HEK293 (cell line): Measurements from ENCODE around the gene PTBP1.

ENCODE experiments used
- CTCF ChIP-seq: fragments of 450-650 bp; formaldehyde crosslinking; IDR thresholded peaks from 2 replicates; pipeline ENCODE4 v1.5.1; 2016; ENCODE audit warnings: missing biosample characterization, missing genetic modification characterization
- KLF9 ChIP-seq: fragments of 450-650 bp; formaldehyde crosslinking; IDR thresholded peaks from 2 replicates; pipeline ENCODE4 v1.5.1; 2016; ENCODE audit warnings: missing biosample characterization, missing genetic modification characterization, low read depth
- ZBTB49 ChIP-seq: fragments of 450-650 bp; formaldehyde crosslinking; IDR thresholded peaks from 2 replicates; pipeline ENCODE4 v1.5.1; 2016; ENCODE audit warnings: missing biosample characterization, missing genetic modification characterization, low read depth
- ZFP37 ChIP-seq: fragments of 450-650 bp; formaldehyde crosslinking; IDR thresholded peaks from 2 replicates; pipeline ENCODE4 v1.5.1; 2016; ENCODE audit warnings: missing biosample characterization, missing genetic modification characterization
- ZNF18 ChIP-seq: fragments of 450-650 bp; formaldehyde crosslinking; IDR thresholded peaks from 2 replicates; pipeline ENCODE4 v1.5.1; 2016; ENCODE audit warnings: missing biosample characterization, missing genetic modification characterization
- ZNF202 ChIP-seq: fragments of 450-650 bp; formaldehyde crosslinking; IDR thresholded peaks from 2 replicates; pipeline ENCODE4 v1.5.1; 2016; ENCODE audit warnings: missing biosample characterization, missing genetic modification characterization, borderline replicate concordance
- ZNF223 ChIP-seq: fragments of 450-650 bp; formaldehyde crosslinking; IDR thresholded peaks from 2 replicates; pipeline ENCODE4 v1.5.1; 2016; ENCODE audit warnings: missing biosample characterization, missing genetic modification characterization
- ZNF529 ChIP-seq: fragments of 450-650 bp; formaldehyde crosslinking; IDR thresholded peaks from 2 replicates; pipeline ENCODE4 v1.5.1; 2017; ENCODE audit warnings: missing genetic modification characterization, missing biosample characterization; ENCODE audit not compliant: insufficient replicate concordance
- TF ChIP-seq, protein P1 (sequence below): fragments of 450-650 bp; formaldehyde crosslinking; IDR thresholded peaks from 2 replicates; pipeline ENCODE4 v1.5.1; 2016; ENCODE audit warnings: missing biosample characterization, missing genetic modification characterization, borderline replicate concordance
- TF ChIP-seq, protein P2 (sequence below): fragments of 450-650 bp; formaldehyde crosslinking; IDR thresholded peaks from 2 replicates; pipeline ENCODE4 v1.5.1; 2016; ENCODE audit warnings: missing biosample characterization, missing genetic modification characterization
- TF ChIP-seq, protein P3 (sequence below): sonication (generic); formaldehyde crosslinking; IDR thresholded peaks from 2 replicates; pipeline ENCODE4 v1.8.1; 2022; ENCODE audit warnings: mild to moderate bottlenecking, moderate library complexity, missing genetic modification reagents
- TF ChIP-seq, protein P4 (sequence below): fragments of 450-650 bp; formaldehyde crosslinking; IDR thresholded peaks from 2 replicates; pipeline ENCODE4 v1.5.1; 2016; ENCODE audit warnings: missing biosample characterization, missing genetic modification characterization

- TF ChIP-seq, protein P1, sequence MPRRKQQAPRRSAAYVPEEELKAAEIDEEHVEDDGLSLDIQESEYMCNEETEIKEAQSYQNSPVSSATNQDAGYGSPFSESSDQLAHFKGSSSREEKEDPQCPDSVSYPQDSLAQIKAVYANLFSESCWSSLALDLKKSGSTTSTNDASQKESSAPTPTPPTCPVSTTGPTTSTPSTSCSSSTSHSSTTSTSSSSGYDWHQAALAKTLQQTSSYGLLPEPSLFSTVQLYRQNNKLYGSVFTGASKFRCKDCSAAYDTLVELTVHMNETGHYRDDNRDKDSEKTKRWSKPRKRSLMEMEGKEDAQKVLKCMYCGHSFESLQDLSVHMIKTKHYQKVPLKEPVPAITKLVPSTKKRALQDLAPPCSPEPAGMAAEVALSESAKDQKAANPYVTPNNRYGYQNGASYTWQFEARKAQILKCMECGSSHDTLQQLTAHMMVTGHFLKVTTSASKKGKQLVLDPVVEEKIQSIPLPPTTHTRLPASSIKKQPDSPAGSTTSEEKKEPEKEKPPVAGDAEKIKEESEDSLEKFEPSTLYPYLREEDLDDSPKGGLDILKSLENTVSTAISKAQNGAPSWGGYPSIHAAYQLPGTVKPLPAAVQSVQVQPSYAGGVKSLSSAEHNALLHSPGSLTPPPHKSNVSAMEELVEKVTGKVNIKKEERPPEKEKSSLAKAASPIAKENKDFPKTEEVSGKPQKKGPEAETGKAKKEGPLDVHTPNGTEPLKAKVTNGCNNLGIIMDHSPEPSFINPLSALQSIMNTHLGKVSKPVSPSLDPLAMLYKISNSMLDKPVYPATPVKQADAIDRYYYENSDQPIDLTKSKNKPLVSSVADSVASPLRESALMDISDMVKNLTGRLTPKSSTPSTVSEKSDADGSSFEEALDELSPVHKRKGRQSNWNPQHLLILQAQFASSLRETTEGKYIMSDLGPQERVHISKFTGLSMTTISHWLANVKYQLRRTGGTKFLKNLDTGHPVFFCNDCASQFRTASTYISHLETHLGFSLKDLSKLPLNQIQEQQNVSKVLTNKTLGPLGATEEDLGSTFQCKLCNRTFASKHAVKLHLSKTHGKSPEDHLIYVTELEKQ (tag by site-specific recombination), result no peak
- no peak for TF ChIP-seq ZNF223 (tag by site-specific recombination)
- TF ChIP-seq, protein P2, sequence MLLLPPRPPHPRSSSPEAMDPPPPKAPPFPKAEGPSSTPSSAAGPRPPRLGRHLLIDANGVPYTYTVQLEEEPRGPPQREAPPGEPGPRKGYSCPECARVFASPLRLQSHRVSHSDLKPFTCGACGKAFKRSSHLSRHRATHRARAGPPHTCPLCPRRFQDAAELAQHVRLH, result no peak
- TF ChIP-seq, protein P3, sequence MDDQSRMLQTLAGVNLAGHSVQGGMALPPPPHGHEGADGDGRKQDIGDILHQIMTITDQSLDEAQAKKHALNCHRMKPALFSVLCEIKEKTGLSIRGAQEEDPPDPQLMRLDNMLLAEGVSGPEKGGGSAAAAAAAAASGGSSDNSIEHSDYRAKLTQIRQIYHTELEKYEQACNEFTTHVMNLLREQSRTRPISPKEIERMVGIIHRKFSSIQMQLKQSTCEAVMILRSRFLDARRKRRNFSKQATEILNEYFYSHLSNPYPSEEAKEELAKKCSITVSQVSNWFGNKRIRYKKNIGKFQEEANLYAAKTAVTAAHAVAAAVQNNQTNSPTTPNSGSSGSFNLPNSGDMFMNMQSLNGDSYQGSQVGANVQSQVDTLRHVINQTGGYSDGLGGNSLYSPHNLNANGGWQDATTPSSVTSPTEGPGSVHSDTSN (CRISPR knock-in tag), result no peak
- no peak for TF ChIP-seq KLF9 (tag by site-specific recombination)
- TF ChIP-seq ZBTB49 (tag by site-specific recombination), result no peak
- TF ChIP-seq CTCF (tag by site-specific recombination), result no peak
- TF ChIP-seq, protein P4, sequence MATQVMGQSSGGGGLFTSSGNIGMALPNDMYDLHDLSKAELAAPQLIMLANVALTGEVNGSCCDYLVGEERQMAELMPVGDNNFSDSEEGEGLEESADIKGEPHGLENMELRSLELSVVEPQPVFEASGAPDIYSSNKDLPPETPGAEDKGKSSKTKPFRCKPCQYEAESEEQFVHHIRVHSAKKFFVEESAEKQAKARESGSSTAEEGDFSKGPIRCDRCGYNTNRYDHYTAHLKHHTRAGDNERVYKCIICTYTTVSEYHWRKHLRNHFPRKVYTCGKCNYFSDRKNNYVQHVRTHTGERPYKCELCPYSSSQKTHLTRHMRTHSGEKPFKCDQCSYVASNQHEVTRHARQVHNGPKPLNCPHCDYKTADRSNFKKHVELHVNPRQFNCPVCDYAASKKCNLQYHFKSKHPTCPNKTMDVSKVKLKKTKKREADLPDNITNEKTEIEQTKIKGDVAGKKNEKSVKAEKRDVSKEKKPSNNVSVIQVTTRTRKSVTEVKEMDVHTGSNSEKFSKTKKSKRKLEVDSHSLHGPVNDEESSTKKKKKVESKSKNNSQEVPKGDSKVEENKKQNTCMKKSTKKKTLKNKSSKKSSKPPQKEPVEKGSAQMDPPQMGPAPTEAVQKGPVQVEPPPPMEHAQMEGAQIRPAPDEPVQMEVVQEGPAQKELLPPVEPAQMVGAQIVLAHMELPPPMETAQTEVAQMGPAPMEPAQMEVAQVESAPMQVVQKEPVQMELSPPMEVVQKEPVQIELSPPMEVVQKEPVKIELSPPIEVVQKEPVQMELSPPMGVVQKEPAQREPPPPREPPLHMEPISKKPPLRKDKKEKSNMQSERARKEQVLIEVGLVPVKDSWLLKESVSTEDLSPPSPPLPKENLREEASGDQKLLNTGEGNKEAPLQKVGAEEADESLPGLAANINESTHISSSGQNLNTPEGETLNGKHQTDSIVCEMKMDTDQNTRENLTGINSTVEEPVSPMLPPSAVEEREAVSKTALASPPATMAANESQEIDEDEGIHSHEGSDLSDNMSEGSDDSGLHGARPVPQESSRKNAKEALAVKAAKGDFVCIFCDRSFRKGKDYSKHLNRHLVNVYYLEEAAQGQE, result no peak
- no peak for TF ChIP-seq ZNF202 (tag by site-specific recombination)
- TF ChIP-seq ZFP37 (tag by site-specific recombination), result no peak
- TF ChIP-seq ZNF529 (tag by site-specific recombination), result no peak
- TF ChIP-seq ZNF18, result no peak
Observed at GRCh38 chr19:782185-782877, 14.9 kb upstream of the PTBP1 start.
